A549 (cell line): Measurements from ENCODE around the gene C15orf62. TPM values are rescaled to one million over a fixed set of nuclear protein-coding genes. Genes with fewer than 3 reads are reported as not detected.

Experiments
- ATAC-seq, 2 experiments: fragments of 200-7000 bp in 1 of 2; fragments of >200 bp in 1 of 2; cut with Nextera tagmentation in 1 of 2; cut with Tn5 transposase in 1 of 2; 3 replicates each; pipeline versions ENCODE4 v1.8.0 to v1.9.1; 2018 to 2020; ENCODE audit warnings: mild to moderate bottlenecking in 1 of 2, moderate library complexity in 1 of 2
- CTCF ChIA-PET: fragments of 300-600 bp; sonication (Branson Sonifier 250); formaldehyde crosslinking; extraction: SDS; loops from one replicate; lab custom pipeline; 2021; ENCODE audit warnings: antibody characterized with exemption, inconsistent platforms; lab: Yijun Ruan, JAX
- POLR2A ChIA-PET: fragments of 350-600 bp; formaldehyde crosslinking; extraction: SDS; loops from one replicate; lab custom pipeline; 2021; ENCODE audit warnings: antibody characterized with exemption, inconsistent platforms; lab: Yijun Ruan, JAX
- DNase-seq, 2 experiments: peaks; one replicate each; pipeline versions ENCODE4 v3.0.0 to v3.0.0-alpha.2; 2011 to 2016; ENCODE audit warnings: low read depth in 1 of 2, low spot score in 1 of 2
- FAIRE-seq: peaks from 2 replicates; lab custom pipeline; 2011; peaks lifted over from hg19 to GRCh38; lab: Jason Lieb, UNC
- H3K27ac ChIP-seq, 2 experiments: fragments of >200 bp; sonication (Bioruptor Twin); formaldehyde crosslinking; 3 replicates each; pipeline ENCODE4 v1.5.1; 2016 to 2017
- H3K4me1 ChIP-seq: fragments of >200 bp; sonication (Bioruptor Twin); formaldehyde crosslinking; 3 replicates; pipeline ENCODE4 v1.6.1; 2016
- H3K4me2 ChIP-seq: fragments of >200 bp; sonication (Bioruptor Twin); formaldehyde crosslinking; 3 replicates; pipeline ENCODE4 v1.6.1; 2016
- H3K4me3 ChIP-seq: fragments of >200 bp; sonication (Bioruptor Twin); formaldehyde crosslinking; 3 replicates; pipeline ENCODE4 v1.5.1; 2016
- H3K9me3 ChIP-seq: fragments of >200 bp; sonication (Bioruptor Twin); formaldehyde crosslinking; 3 replicates; pipeline ENCODE4 v1.6.1; 2016
- BHLHE40 ChIP-seq: IDR thresholded peaks from 2 replicates; pipeline ENCODE4 v1.6.1; 2012; ENCODE audit warnings: low read depth, low read length, inconsistent platforms
- CEBPB ChIP-seq, 2 experiments: fragments of >200 bp in 1 of 2; sonication (Bioruptor Twin) in 1 of 2; formaldehyde crosslinking in 1 of 2; IDR thresholded peaks; 2 replicates each; pipeline ENCODE4 v1.6.1; 2012 to 2016
- CHD2 ChIP-seq: fragments of 150-350 bp; IDR thresholded peaks from 2 replicates; pipeline ENCODE4 v1.6.1; 2014; ENCODE audit warnings: low read length; ENCODE audit not compliant: partially characterized antibody
- EHF ChIP-seq: fragments of 250-450 bp; sonication (Bioruptor Pico); IDR thresholded peaks from 2 replicates; pipeline ENCODE4 v1.5.0; 2020; ENCODE audit warnings: mild to moderate bottlenecking
- EHMT2 ChIP-seq: fragments of 200-600 bp; sonication (generic); IDR thresholded peaks from 2 replicates; pipeline ENCODE4 v1.6.1; 2016; ENCODE audit warnings: antibody characterized with exemption, low read depth, mild to moderate bottlenecking, moderate library complexity
- FOSL2 ChIP-seq, 2 experiments: fragments of 450-650 bp in 1 of 2; fragments of >200 bp in 1 of 2; sonication (Bioruptor Twin) in 1 of 2; formaldehyde crosslinking; IDR thresholded peaks; 2 replicates each; pipeline versions ENCODE4 v1.5.0 to v1.6.1; 2016 to 2020; ENCODE audit warnings: mild to moderate bottlenecking in 1 of 2, moderate library complexity in 1 of 2
- GATA3 ChIP-seq: IDR thresholded peaks from 2 replicates; pipeline ENCODE4 v1.6.1; 2012; ENCODE audit warnings: borderline replicate concordance
- HDAC2 ChIP-seq: fragments of 200-600 bp; sonication (generic); IDR thresholded peaks from 2 replicates; pipeline ENCODE4 v1.6.1; 2016
- HEYL ChIP-seq: fragments of 250-450 bp; sonication (Bioruptor Pico); IDR thresholded peaks from 2 replicates; pipeline ENCODE4 v1.8.0; 2021; ENCODE audit warnings: mild to moderate bottlenecking, moderate library complexity
- JUNB ChIP-seq: fragments of >200 bp; sonication (Bioruptor Twin); formaldehyde crosslinking; IDR thresholded peaks from 2 replicates; pipeline ENCODE4 v1.6.1; 2016
- KDM1A ChIP-seq: fragments of 200-600 bp; sonication (generic); IDR thresholded peaks from 2 replicates; pipeline ENCODE4 v1.6.1; 2016; ENCODE audit warnings: low read depth, mild to moderate bottlenecking
- MAFK ChIP-seq: fragments of 450-650 bp; IDR thresholded peaks from 2 replicates; pipeline ENCODE4 v1.6.1; 2014; ENCODE audit not compliant: partially characterized antibody
- NFE2L2 ChIP-seq: fragments of 150-350 bp; conservative IDR thresholded peaks from 2 replicates; pipeline ENCODE4 v1.6.1; 2014; ENCODE audit warnings: low read length
- POLR2AphosphoS2 ChIP-seq: conservative IDR thresholded peaks from 2 replicates; pipeline ENCODE4 v1.6.1; 2012; ENCODE audit warnings: low read length, improper control_type of control experiment, inconsistent platforms
- ZFP36 ChIP-seq: fragments of 450-650 bp; IDR thresholded peaks from 2 replicates; pipeline ENCODE4 v1.6.1; 2014; ENCODE audit warnings: borderline replicate concordance; ENCODE audit not compliant: partially characterized antibody
- WGBS: methylation state at CpG from one replicate; pipeline ENCODE4 v1.1.6; 2017; ENCODE audit errors: missing lambda C conversion rate; 5-methylcytosine and 5-hydroxymethylcytosine counted together
- polyA plus RNA-seq, 4 experiments: library from polyadenylated mRNA; depleted of rRNA in 3 of 4; stranded (reverse); fragments of >200 nt; fragmentation: RNase III in 1 of 4; extraction: RNeasy Plus Mini Kit Qiagen cat#74134 plus additional on column Dnase treatment in 1 of 4; gene quantifications; 2 replicates in 3 of 4; 3 replicates in 1 of 4; pipeline ENCODE4 v1.2.3, GENCODE V29; 2011 to 2017
- TF ChIP-seq, protein P1 (sequence below): IDR thresholded peaks from 2 replicates; pipeline ENCODE4 v1.6.1; 2012; ENCODE audit warnings: low read depth, borderline replicate concordance
- TF ChIP-seq, protein P2 (sequence below): IDR thresholded peaks from 2 replicates; pipeline ENCODE4 v1.6.1; 2012

Gene C15orf62
- polyA plus RNA-seq, 2 of the 4 experiments (the other 2 are of a cell fraction) = 0.10 to 0.13 TPM

DNA sequence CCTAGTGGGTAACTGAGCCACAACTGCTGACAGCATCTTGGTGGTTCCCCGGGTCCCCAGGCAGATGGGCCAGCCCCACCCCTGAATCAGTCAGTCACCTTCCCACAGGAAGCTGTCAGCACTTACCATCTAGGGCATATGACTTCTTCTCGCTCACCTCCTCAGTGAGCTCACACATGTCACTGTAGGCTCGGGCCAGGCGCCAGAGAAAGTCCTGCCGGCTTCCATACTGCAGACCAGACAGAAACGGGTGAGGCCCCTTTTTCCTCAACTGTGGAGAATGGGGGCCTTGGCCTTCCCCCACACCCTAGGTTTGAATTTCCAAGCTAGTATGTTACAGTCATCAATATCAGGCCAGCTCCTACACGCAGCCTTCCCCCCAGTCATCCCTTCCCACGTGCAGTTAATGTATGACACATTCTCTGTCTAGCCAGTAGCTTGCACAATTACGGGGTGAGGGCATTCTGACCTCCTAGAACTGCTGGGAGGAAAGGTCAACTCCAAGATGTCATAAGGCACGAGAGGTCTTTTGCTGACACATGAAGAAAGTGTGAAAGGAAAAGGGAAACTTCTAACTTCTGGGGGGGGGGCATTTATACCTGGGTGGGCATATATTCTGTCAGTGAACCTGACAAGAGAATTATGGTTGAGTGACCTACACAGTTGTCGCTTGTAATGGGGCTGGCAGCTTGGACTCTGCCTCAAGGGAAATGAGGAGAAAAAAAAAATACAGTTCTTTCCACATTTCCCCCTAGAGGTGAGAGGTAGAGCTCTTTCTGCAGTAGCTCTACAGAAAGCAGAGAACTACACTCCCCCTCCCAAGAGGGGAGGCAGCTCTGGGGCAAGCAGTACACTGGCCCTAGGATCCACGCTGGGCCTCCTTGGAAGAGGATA lies 25.6 kb upstream of the C15orf62 start:
- ATAC-seq (peak; percentile 58 to 75), FAIRE-seq (no peak), DNase-seq (peak in 1 of 2 experiments; percentile 56)
- peak in 1 of 2 experiments; percentile 70; a peak in 2 of 4 replicates for TF ChIP-seq CEBPB (IDR thresholded peaks at IDR 0.05)
- TF ChIP-seq, protein P1, sequence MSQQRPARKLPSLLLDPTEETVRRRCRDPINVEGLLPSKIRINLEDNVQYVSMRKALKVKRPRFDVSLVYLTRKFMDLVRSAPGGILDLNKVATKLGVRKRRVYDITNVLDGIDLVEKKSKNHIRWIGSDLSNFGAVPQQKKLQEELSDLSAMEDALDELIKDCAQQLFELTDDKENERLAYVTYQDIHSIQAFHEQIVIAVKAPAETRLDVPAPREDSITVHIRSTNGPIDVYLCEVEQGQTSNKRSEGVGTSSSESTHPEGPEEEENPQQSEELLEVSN = no peak
- peak; percentile 61 for TF ChIP-seq MAFK
- 0 out of 2 replicates have a peak, but pooled peaks have one; percentile 18 for TF ChIP-seq BHLHE40
- TF ChIP-seq EHMT2 = no peak
- no peak for TF ChIP-seq FOSL2 (IDR thresholded peaks at IDR 0.05)
- peak; percentile 58; the same call in 1 of the 2 replicates for TF ChIP-seq FOSL2 (CRISPR knock-in tag; IDR thresholded peaks at IDR 0.05)
- TF ChIP-seq, protein P2, sequence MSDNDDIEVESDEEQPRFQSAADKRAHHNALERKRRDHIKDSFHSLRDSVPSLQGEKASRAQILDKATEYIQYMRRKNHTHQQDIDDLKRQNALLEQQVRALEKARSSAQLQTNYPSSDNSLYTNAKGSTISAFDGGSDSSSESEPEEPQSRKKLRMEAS = 0 out of 2 replicates have a peak, but pooled peaks have one; percentile 31
- 0 out of 2 replicates have a peak, but pooled peaks have one; percentile 13 for TF ChIP-seq JUNB
- WGBS = 71% methylated on average over 11 of the region's 12 CpGs
- Histone ChIP-seq H3K4me3 (no peak overlapping the region), H3K27ac (peak overlapping the region in 1 of 2 experiments; percentile 8; a peak in 2 of 6 replicates), H3K9me3 (no peaks in the 10 kb centered on the region), H3K4me1 (peaks cover 14% of the 10 kb centered on the region), H3K4me2 (peak overlapping the region; percentile 43; the same call in 1 of the 3 replicates)
- POLR2A ChIA-PET = interaction anchor here (1.0 kb wide), 1 partner anchor 150 kb away, joined by 4 read pairs; the partner anchor contains the start of gene VPS18
- CTCF ChIA-PET = interaction anchor here (0.6 to 2.9 kb wide), 11 partner anchors 8 to 183 kb away, joined by 3 to 15 read pairs (median 4); partner anchors contain the start of gene RHOV

DNA sequence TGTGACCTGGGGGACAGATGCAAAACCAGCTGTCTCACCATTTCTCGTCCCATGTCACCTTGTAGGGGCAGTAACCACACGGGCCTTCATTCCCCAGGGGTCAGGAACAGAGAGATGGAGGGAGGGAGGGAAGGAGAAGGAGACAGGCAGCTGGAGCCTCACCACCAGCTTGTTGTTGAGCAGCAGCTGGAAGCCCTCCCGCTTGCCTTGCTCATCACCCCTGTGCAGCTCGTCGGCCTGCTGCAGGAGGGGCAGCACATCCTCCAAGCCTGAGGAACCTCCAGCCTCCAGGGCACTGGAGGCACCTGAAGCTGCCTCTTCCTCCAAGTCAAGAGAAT lies 25.0 kb upstream of the C15orf62 start:
- TF ChIP-seq HDAC2 = no peak
- no peak for TF ChIP-seq HEYL (CRISPR knock-in tag)
- no peak for TF ChIP-seq ZFP36
- no peak for TF ChIP-seq GATA3
- no peak for TF ChIP-seq POLR2AphosphoS2
- no peak for TF ChIP-seq NFE2L2
- no peak for TF ChIP-seq KDM1A
- no peak for TF ChIP-seq CHD2
- TF ChIP-seq, protein P2 = no peak
- no peak for DNase-seq
- Histone ChIP-seq H3K9me3 (no peaks in the 10 kb centered on the region), H3K4me3 (no peak overlapping the region), H3K4me2 (no peak overlapping the region), H3K27ac (peak overlapping the region in 1 of 2 experiments; percentile 8; a peak in 2 of 6 replicates), H3K4me1 (peaks cover 14% of the 10 kb centered on the region)
- 93% methylated on average over 5 of the region's 5 CpGs for WGBS
- ATAC-seq = no peak
- no peak for FAIRE-seq
- ChIA-PET POLR2A (interaction anchor here (1.0 kb wide), 1 partner anchor 149 kb away, joined by 4 read pairs; the partner anchor contains the start of gene VPS18), CTCF (interaction anchor here (0.6 to 2.9 kb wide), 13 partner anchors 9 to 391 kb away, joined by 3 to 15 read pairs (median 4); partner anchors contain the start of gene RHOV)

DNA sequence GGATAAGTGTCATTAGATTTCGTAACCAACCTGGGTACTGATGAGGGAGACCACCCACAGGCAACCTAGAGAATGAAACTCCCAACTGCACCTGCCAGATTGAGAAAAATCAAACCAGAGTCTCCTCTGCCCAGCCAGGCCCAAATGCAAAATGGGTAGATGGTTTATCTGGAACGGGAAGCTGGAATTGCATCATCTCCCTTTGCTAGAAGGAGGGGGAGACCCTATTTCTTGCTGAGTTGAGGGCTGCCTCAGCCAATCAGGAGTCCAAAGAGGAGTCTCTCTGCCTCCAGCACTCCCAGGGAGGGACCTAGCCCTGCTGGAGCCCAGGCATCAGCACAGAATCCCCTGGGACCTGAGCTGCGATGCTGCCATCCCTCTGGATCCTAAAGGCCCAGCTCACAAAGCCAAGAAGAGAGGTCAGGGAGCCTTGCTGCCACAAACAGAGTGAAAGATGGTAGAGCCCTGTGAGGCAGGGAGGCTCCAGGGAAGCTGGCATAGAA lies 22.8 kb upstream of the C15orf62 start:
- ATAC-seq (peak in 1 of 2 experiments; percentile 13; a peak in 1 of 6 replicates), FAIRE-seq (no peak), DNase-seq (no peak)
- peaks cover 14% of the 10 kb centered on the region for H3K4me1 ChIP-seq
- CTCF ChIA-PET = interaction anchor here (0.7 to 2.9 kb wide), 20 partner anchors 11 to 149 kb away, joined by 3 to 17 read pairs (median 5); partner anchors contain the start of genes GCHFR and VPS18
- no peak overlapping the region for H3K27ac ChIP-seq
- POLR2A ChIA-PET = interaction anchor here (0.7 to 1.0 kb wide), 2 partner anchors 41 to 148 kb away, joined by 3 to 5 read pairs; partner anchors contain the start of gene VPS18
- H3K9me3 ChIP-seq = no peaks in the 10 kb centered on the region
- H3K4me2 ChIP-seq = no peak overlapping the region
- H3K4me3 ChIP-seq = no peak overlapping the region
- 66% methylated on average over 3 of the region's 3 CpGs for WGBS
- TF ChIP-seq CEBPB (IDR thresholded peaks at IDR 0.05) (peak in 1 of 2 experiments; percentile 27; a peak in 1 of 4 replicates), EHF (CRISPR knock-in tag) (no peak), MAFK (no peak)
